Measurements from ENCODE around the gene STPG4.

- TF ChIP-seq POU6F1 (CRISPR knock-in tag; IDR thresholded peaks at IDR 0.05; ENCODE audit: borderline replicate concordance, low read depth), result no peak
- no peak for TF ChIP-seq GLIS3 (CRISPR knock-in tag; IDR thresholded peaks at IDR 0.05)
- peak; percentile 2; the same call in 1 of the 2 replicates for TF ChIP-seq PATZ1 (CRISPR knock-in tag; IDR thresholded peaks at IDR 0.05; ENCODE audit: borderline replicate concordance)
- no peak for TF ChIP-seq RARB (CRISPR knock-in tag; IDR thresholded peaks at IDR 0.05)
- no peak for TF ChIP-seq ISL1 (CRISPR knock-in tag; IDR thresholded peaks at IDR 0.05)
- TF ChIP-seq OSR1 (CRISPR knock-in tag; IDR thresholded peaks at IDR 0.05), result no peak
- TF ChIP-seq CREB5 (CRISPR knock-in tag; IDR thresholded peaks at IDR 0.05; ENCODE audit: low read depth), result no peak
- TF ChIP-seq SNAI2 (CRISPR knock-in tag; IDR thresholded peaks at IDR 0.05), result no peak
- no peak for TF ChIP-seq ESRRG (CRISPR knock-in tag; IDR thresholded peaks at IDR 0.05)
- 0 out of 2 replicates have a peak, but pooled peaks have one; percentile 8 for TF ChIP-seq ZFP3 (CRISPR knock-in tag; IDR thresholded peaks at IDR 0.05)
- TF ChIP-seq ARNTL (CRISPR knock-in tag; IDR thresholded peaks at IDR 0.05; ENCODE audit: borderline replicate concordance, low read depth), result no peak
- TF ChIP-seq TOX (CRISPR knock-in tag; IDR thresholded peaks at IDR 0.05; ENCODE audit: borderline replicate concordance), result no peak
- TF ChIP-seq ZC3H10 (CRISPR knock-in tag; IDR thresholded peaks at IDR 0.05), result no peak
- TF ChIP-seq TSHZ2 (CRISPR knock-in tag; IDR thresholded peaks at IDR 0.05), result no peak
These were observed 111.2 kb downstream of the STPG4 start for GRCh38 chr2:47043891-47044239.
